ENCODE data around the gene ERC2.

DNA sequence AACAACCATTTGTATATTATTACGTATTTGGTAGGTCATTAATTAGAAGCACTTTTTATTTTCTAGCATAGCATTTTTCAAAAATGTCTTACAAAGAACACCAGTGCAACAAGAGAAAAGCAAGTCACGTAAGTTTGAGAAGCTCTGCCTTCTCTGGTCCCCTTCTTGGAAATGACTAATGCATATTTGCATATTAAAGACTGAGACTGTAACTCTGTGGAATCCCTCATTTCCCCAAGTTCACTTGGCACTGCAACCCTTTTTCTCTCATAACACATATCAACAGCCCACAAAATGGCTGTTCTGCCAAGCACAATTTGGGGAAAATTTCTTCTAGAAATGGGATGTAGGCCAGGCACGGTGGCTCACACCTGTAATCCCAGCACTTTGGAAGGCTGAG lies 176.3 kb downstream of the ERC2 start:
- TF ChIP-seq, protein P1, sequence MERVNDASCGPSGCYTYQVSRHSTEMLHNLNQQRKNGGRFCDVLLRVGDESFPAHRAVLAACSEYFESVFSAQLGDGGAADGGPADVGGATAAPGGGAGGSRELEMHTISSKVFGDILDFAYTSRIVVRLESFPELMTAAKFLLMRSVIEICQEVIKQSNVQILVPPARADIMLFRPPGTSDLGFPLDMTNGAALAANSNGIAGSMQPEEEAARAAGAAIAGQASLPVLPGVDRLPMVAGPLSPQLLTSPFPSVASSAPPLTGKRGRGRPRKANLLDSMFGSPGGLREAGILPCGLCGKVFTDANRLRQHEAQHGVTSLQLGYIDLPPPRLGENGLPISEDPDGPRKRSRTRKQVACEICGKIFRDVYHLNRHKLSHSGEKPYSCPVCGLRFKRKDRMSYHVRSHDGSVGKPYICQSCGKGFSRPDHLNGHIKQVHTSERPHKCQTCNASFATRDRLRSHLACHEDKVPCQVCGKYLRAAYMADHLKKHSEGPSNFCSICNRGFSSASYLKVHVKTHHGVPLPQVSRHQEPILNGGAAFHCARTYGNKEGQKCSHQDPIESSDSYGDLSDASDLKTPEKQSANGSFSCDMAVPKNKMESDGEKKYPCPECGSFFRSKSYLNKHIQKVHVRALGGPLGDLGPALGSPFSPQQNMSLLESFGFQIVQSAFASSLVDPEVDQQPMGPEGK (CRISPR knock-in tag; IDR thresholded peaks at IDR 0.05; ENCODE audit: borderline replicate concordance) = no peak
- no peak for TF ChIP-seq ZNF565 (CRISPR knock-in tag; conservative IDR thresholded peaks at IDR 0.05; ENCODE audit: low read depth)
- TF ChIP-seq ZFP30 (CRISPR knock-in tag; IDR thresholded peaks at IDR 0.05) = no peak
- no peak for TF ChIP-seq ZC3H10 (CRISPR knock-in tag; IDR thresholded peaks at IDR 0.05)
- TF ChIP-seq PPARA (CRISPR knock-in tag; IDR thresholded peaks at IDR 0.05; ENCODE audit: borderline replicate concordance) = no peak
- no peak for TF ChIP-seq GLIS3 (CRISPR knock-in tag; IDR thresholded peaks at IDR 0.05)
- no peak for TF ChIP-seq SNAI2 (CRISPR knock-in tag; IDR thresholded peaks at IDR 0.05)
- no peak for TF ChIP-seq RARB (CRISPR knock-in tag; IDR thresholded peaks at IDR 0.05)
- no peak for TF ChIP-seq ESRRG (CRISPR knock-in tag; IDR thresholded peaks at IDR 0.05)
- TF ChIP-seq, protein P2, sequence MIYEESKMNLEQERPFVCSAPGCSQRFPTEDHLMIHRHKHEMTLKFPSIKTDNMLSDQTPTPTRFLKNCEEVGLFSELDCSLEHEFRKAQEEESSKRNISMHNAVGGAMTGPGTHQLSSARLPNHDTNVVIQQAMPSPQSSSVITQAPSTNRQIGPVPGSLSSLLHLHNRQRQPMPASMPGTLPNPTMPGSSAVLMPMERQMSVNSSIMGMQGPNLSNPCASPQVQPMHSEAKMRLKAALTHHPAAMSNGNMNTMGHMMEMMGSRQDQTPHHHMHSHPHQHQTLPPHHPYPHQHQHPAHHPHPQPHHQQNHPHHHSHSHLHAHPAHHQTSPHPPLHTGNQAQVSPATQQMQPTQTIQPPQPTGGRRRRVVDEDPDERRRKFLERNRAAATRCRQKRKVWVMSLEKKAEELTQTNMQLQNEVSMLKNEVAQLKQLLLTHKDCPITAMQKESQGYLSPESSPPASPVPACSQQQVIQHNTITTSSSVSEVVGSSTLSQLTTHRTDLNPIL (CRISPR knock-in tag; IDR thresholded peaks at IDR 0.05; ENCODE audit: low read depth) = no peak

Measured in SK-N-SH treated with all-trans-retinoic acid at 6 μM for 48 hours (cell line).